ENCODE measurements around the gene ATP6AP2.

- TF ChIP-seq CTCF (conservative IDR thresholded peaks at IDR 0.05; ENCODE audit: low read depth in 2 of 2) (peak; percentile 36 to 56), EZH2 (IDR thresholded peaks at IDR 0.05; ENCODE audit: low read depth, unreplicated experiment) (no peak), CREB1 (CRISPR knock-in tag; IDR thresholded peaks at IDR 0.05; ENCODE audit: low read depth) (no peak), EZH2phosphoT487 (IDR thresholded peaks at IDR 0.05; ENCODE audit: unreplicated experiment) (no peak), STAT1 (IDR thresholded peaks at IDR 0.05; ENCODE audit: unreplicated experiment) (no peak), REST (IDR thresholded peaks at IDR 0.05; ENCODE audit: unreplicated experiment) (no peak), POLR2AphosphoS5 (IDR thresholded peaks at IDR 0.05; ENCODE audit: low read depth) (no peak), ZNF331 (CRISPR knock-in tag; IDR thresholded peaks at IDR 0.05; ENCODE audit: low read depth) (no peak), JUNB (IDR thresholded peaks at IDR 0.05; ENCODE audit: unreplicated experiment) (no peak)
Observed at GRCh38 chrX:40542208-40542607, 38.6 kb upstream of the ATP6AP2 start.
